PC-3 (cell line): ENCODE results near the gene RNF183.

Experiments
- EZH2 ChIP-seq: fragments of 300-600 bp; sonication (generic); IDR thresholded peaks from one replicate; pipeline ENCODE4 v1.6.1; 2017; ENCODE audit warnings: antibody characterized with exemption, mild to moderate bottlenecking, low read length; ENCODE audit not compliant: unreplicated experiment
- TF ChIP-seq, protein P1 (sequence below): fragments of 300-600 bp; sonication (generic); conservative IDR thresholded peaks from 2 replicates; pipeline ENCODE4 v1.5.1; 2017; ENCODE audit warnings: antibody characterized with exemption, low read depth, mild to moderate bottlenecking, low read length

DNA sequence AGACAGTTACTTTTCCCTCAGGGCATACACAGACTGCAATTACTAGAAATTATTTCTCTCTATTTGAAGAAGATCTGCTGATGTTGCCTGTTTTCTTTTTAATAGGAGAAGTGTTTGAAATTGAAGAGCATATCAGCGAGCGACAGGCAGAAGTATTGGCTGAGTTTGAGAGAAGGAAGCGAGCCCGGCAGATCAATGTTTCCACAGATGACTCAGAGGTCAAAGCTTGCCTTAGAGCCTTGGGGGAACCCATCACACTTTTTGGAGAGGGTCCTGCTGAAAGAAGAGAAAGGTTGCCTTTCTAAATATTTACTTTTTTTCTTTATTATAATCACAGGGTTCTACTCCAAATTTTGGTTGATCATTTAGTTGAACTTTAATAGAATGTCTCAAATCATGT lies 24.3 kb downstream of the RNF183 start:
- TF ChIP-seq, protein P1, sequence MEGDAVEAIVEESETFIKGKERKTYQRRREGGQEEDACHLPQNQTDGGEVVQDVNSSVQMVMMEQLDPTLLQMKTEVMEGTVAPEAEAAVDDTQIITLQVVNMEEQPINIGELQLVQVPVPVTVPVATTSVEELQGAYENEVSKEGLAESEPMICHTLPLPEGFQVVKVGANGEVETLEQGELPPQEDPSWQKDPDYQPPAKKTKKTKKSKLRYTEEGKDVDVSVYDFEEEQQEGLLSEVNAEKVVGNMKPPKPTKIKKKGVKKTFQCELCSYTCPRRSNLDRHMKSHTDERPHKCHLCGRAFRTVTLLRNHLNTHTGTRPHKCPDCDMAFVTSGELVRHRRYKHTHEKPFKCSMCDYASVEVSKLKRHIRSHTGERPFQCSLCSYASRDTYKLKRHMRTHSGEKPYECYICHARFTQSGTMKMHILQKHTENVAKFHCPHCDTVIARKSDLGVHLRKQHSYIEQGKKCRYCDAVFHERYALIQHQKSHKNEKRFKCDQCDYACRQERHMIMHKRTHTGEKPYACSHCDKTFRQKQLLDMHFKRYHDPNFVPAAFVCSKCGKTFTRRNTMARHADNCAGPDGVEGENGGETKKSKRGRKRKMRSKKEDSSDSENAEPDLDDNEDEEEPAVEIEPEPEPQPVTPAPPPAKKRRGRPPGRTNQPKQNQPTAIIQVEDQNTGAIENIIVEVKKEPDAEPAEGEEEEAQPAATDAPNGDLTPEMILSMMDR, result no peak
- TF ChIP-seq EZH2, result no peak
